ENCODE results near the gene NKTR. TPM values are rescaled to one million over a fixed set of nuclear protein-coding genes. Genes with fewer than 3 reads are reported as not detected.

Gene NKTR
- total RNA-seq (2014; rRNA removed; shearing (Covaris generic)) (88.2 and 117 TPM in 2 replicates), polyA plus RNA-seq (2016; fragmentation: Nextera tagmentation; extraction: Ambion mirVana) (68.7 and 81.3 TPM in 2 replicates)
- long read RNA-seq, full-length matches to known transcripts: 3 of 23 reads
- long read RNA-seq, partial matches to known transcripts: 9 of 23 reads
- long read RNA-seq, other reads (novel, unspliced or antisense): 11 of 23 reads

GRCh38 chr3:42600111-42600957, at the start of gene NKTR:
Gene NKTR (plus strand): TSS chr3:42600686. CDS start chr3:42601007, 321 bp downstream.
- Mint-ChIP-seq H3K4me1 (peaks cover 21% of the 10 kb centered on the region), H3K27me3 (ENCODE audit: insufficient read depth, low read depth, poor library complexity) (peaks cover 11% of the 10 kb centered on the region), H3K9me3 (no peaks in the 10 kb centered on the region; the same call in none of the 3 replicates), H3K36me3 (ENCODE audit: low read depth) (peaks cover 41% of the 10 kb centered on the region), H3K27ac (peak within 1 kb of the TSS; percentile 99), H3K4me3 (peak within 1 kb of the TSS; percentile 96)
- ATAC-seq (peak; percentile 87), DNase-seq (ENCODE audit: low spot score) (peak; percentile 100)
- Histone ChIP-seq H3K9me2 (ENCODE audit: insufficient read depth) (no peaks in the 10 kb centered on the region), H3K27ac (ENCODE audit: low read depth) (peak within 1 kb of the TSS; percentile 96), H3K4me2 (peak within 1 kb of the TSS; percentile 90), H3K36me3 (ENCODE audit: insufficient read depth) (peaks cover 4% of the 10 kb centered on the region; the same call in 1 of the 2 replicates), H3K79me2 (replicated peaks; ENCODE audit: insufficient read depth) (peaks cover 53% of the 10 kb centered on the region), H3K4me1 (ENCODE audit: insufficient read depth) (peaks cover 17% of the 10 kb centered on the region), H3F3A (replicated peaks; ENCODE audit: low read depth) (peaks cover 5% of the 10 kb centered on the region), H3K27me3 (ENCODE audit: insufficient read depth) (no peaks in the 10 kb centered on the region), H4K20me1 (replicated peaks; ENCODE audit: insufficient read depth) (peaks cover 26% of the 10 kb centered on the region), H2AFZ (peak within 1 kb of the TSS; percentile 35; the same call in 1 of the 2 replicates), H3K4me3 (peak within 1 kb of the TSS; percentile 75)
- TF ChIP-seq REST (IDR thresholded peaks at IDR 0.05; ENCODE audit: unreplicated experiment) (no peak), POLR2AphosphoS5 (IDR thresholded peaks at IDR 0.05; ENCODE audit: low read depth) (peak; percentile 89), CREB1 (CRISPR knock-in tag; IDR thresholded peaks at IDR 0.05; ENCODE audit: low read depth) (peak; percentile 28), ZNF331 (CRISPR knock-in tag; IDR thresholded peaks at IDR 0.05; ENCODE audit: low read depth) (no peak)

GRCh38 chr3:42552830-42553229, 47.7 kb upstream of the NKTR start:
- H3F3A ChIP-seq (replicated peaks; ENCODE audit: low read depth): 0 out of 2 replicates have a peak, but pooled peaks cover 3% of the 10 kb centered on the region
- peaks cover 24% of the 10 kb centered on the region for H3K36me3 ChIP-seq (ENCODE audit: insufficient read depth)
- no peak overlapping the region for H3K4me3 ChIP-seq
- Mint-ChIP-seq H3K27me3 (ENCODE audit: insufficient read depth, low read depth, poor library complexity) (no peaks in the 10 kb centered on the region), H3K4me1 (peaks cover 6% of the 10 kb centered on the region; the same call in 1 of the 3 replicates), H3K27ac (no peak overlapping the region), H3K9me3 (no peaks in the 10 kb centered on the region), H3K4me3 (no peak overlapping the region), H3K36me3 (ENCODE audit: low read depth) (peaks cover 50% of the 10 kb centered on the region)
- H3K4me1 ChIP-seq (ENCODE audit: insufficient read depth): no peaks in the 10 kb centered on the region
- no peaks in the 10 kb centered on the region for H3K27me3 ChIP-seq (ENCODE audit: insufficient read depth)
- H4K20me1 ChIP-seq (replicated peaks; ENCODE audit: insufficient read depth): no peaks in the 10 kb centered on the region; the same call in 1 of the 2 replicates
- H3K79me2 ChIP-seq (replicated peaks; ENCODE audit: insufficient read depth): no peaks in the 10 kb centered on the region
- no peak overlapping the region for H3K4me2 ChIP-seq
- no peak overlapping the region for H3K27ac ChIP-seq (ENCODE audit: low read depth)
- DNase-seq (ENCODE audit: low spot score): no peak
- H3K9me2 ChIP-seq (ENCODE audit: insufficient read depth): no peaks in the 10 kb centered on the region
- H2AFZ ChIP-seq: no peak overlapping the region
- ATAC-seq: no peak
- TF ChIP-seq JUNB (IDR thresholded peaks at IDR 0.05; ENCODE audit: unreplicated experiment): no peak
- TF ChIP-seq EZH2 (IDR thresholded peaks at IDR 0.05; ENCODE audit: low read depth, unreplicated experiment): no peak
- TF ChIP-seq CREB1 (CRISPR knock-in tag; IDR thresholded peaks at IDR 0.05; ENCODE audit: low read depth): no peak
- TF ChIP-seq REST (IDR thresholded peaks at IDR 0.05; ENCODE audit: unreplicated experiment): no peak

Measured in GM23338 (cell line).